ENCODE data around the gene MESP2.

- TF ChIP-seq, protein P1, sequence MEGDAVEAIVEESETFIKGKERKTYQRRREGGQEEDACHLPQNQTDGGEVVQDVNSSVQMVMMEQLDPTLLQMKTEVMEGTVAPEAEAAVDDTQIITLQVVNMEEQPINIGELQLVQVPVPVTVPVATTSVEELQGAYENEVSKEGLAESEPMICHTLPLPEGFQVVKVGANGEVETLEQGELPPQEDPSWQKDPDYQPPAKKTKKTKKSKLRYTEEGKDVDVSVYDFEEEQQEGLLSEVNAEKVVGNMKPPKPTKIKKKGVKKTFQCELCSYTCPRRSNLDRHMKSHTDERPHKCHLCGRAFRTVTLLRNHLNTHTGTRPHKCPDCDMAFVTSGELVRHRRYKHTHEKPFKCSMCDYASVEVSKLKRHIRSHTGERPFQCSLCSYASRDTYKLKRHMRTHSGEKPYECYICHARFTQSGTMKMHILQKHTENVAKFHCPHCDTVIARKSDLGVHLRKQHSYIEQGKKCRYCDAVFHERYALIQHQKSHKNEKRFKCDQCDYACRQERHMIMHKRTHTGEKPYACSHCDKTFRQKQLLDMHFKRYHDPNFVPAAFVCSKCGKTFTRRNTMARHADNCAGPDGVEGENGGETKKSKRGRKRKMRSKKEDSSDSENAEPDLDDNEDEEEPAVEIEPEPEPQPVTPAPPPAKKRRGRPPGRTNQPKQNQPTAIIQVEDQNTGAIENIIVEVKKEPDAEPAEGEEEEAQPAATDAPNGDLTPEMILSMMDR (conservative IDR thresholded peaks at IDR 0.05; ENCODE audit: low read length), result peak; percentile 53
- no peak for TF ChIP-seq EZH2phosphoT487 (IDR thresholded peaks at IDR 0.05; ENCODE audit: borderline replicate concordance, low read depth, low read length)
These were observed 14.9 kb upstream of the MESP2 start for GRCh38 chr15:89761009-89761831.

Data from OCI-LY7 (cell line).